ENCODE results near the gene IL3.

Gene IL3

GRCh38 chr5:132050661-132051552, 9.5 kb upstream of the IL3 start:
- TF ChIP-seq CREB1 (IDR thresholded peaks at IDR 0.05; ENCODE audit: low read depth), result no peak
- no peak for TF ChIP-seq ZBTB7A (IDR thresholded peaks at IDR 0.05; ENCODE audit: low read depth)
- TF ChIP-seq CEBPB (IDR thresholded peaks at IDR 0.05), result no peak

DNA sequence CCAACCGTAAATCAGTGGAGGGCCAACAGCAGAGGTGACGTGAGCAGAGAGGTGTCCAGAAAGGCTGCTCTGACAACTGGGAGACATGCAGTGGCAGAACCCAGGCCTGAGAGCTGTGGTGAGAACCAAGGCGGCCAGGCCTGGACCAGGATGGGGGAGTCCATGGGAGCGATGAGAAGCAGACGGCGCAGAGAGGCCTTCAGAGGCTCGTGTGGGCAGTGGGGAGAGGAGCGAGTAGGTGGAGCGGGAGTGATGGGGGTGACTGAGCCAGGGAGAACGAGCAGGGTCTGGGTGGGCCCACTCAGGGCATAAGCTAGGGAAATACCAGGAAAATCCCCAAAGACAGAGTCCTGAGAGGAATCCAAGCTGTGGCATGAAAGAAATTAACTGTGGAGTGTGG, 7.9 kb upstream of the IL3 start:
- TF ChIP-seq TCF12 (IDR thresholded peaks at IDR 0.05; ENCODE audit: low read depth) (no peak), REST (IDR thresholded peaks at IDR 0.05; ENCODE audit: low read depth) (no peak), TAF1 (IDR thresholded peaks at IDR 0.05; ENCODE audit: low read depth) (no peak), YY1 (IDR thresholded peaks at IDR 0.05; ENCODE audit: low read depth) (no peak)
- TF ChIP-seq, protein P1, sequence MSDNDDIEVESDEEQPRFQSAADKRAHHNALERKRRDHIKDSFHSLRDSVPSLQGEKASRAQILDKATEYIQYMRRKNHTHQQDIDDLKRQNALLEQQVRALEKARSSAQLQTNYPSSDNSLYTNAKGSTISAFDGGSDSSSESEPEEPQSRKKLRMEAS (IDR thresholded peaks at IDR 0.05), result no peak

- no peak for TF ChIP-seq REST (IDR thresholded peaks at IDR 0.05; ENCODE audit: low read depth)
- TF ChIP-seq TCF12 (IDR thresholded peaks at IDR 0.05; ENCODE audit: low read depth), result no peak
- TF ChIP-seq YY1 (IDR thresholded peaks at IDR 0.05; ENCODE audit: low read depth), result no peak
- no peak for TF ChIP-seq EP300 (IDR thresholded peaks at IDR 0.05; ENCODE audit: borderline replicate concordance)
- no peak for TF ChIP-seq TEAD4 (IDR thresholded peaks at IDR 0.05)
- TF ChIP-seq RAD21 (IDR thresholded peaks at IDR 0.05; ENCODE audit: low read depth), result no peak
- TF ChIP-seq NFIC (IDR thresholded peaks at IDR 0.05), result no peak
- no peak for TF ChIP-seq ZBTB7A (IDR thresholded peaks at IDR 0.05; ENCODE audit: low read depth)
- TF ChIP-seq CREB1 (IDR thresholded peaks at IDR 0.05; ENCODE audit: low read depth), result no peak
- no peak for TF ChIP-seq EGR1 (IDR thresholded peaks at IDR 0.05)
- no peak for TF ChIP-seq FOXM1 (IDR thresholded peaks at IDR 0.05; ENCODE audit: borderline replicate concordance, low read depth)
- no peak for TF ChIP-seq TAF1 (IDR thresholded peaks at IDR 0.05; ENCODE audit: low read depth)
- no peak for TF ChIP-seq CEBPB (IDR thresholded peaks at IDR 0.05)
- TF ChIP-seq, protein P1 (IDR thresholded peaks at IDR 0.05), result no peak
- TF ChIP-seq, protein P2, sequence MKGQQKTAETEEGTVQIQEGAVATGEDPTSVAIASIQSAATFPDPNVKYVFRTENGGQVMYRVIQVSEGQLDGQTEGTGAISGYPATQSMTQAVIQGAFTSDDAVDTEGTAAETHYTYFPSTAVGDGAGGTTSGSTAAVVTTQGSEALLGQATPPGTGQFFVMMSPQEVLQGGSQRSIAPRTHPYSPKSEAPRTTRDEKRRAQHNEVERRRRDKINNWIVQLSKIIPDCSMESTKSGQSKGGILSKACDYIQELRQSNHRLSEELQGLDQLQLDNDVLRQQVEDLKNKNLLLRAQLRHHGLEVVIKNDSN (IDR thresholded peaks at IDR 0.05), result no peak
Observed at GRCh38 chr5:132053483-132053882, 7.0 kb upstream of the IL3 start.

DNA sequence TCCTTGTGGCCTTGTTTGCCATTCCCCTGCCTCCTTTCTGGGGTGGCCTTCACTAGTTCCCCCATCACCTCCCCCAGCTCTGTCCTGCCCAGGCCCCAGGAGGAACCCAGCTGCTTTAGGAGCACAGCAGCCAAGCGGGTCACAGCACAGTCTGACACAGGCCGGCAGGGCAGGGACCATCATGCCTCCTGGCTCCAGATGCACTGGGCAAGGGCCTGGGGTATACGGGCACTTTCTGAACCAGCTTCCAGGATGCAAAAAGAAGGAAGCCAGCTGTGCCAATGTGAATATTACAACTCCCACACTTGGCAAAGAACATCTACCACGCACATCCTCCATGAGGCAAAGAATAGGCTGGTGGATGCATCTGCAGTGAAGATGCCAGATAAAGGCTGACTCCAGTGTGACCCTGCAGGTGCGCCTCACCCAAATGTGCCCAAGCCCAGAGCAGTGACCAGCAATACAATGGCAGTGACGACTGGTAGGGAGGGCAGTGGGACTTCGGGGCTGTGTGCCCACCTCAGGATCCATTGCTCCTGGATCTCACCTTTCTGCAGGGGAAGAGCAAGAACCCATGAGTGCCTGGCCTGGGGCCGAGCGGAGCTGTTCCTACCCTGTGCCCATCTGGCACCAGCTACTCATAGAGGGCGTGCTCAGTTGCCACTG, 6.3 kb upstream of the IL3 start:
- TF ChIP-seq ZBTB7A (IDR thresholded peaks at IDR 0.05; ENCODE audit: low read depth), result no peak
- TF ChIP-seq REST (IDR thresholded peaks at IDR 0.05; ENCODE audit: low read depth), result no peak
- TF ChIP-seq, protein P1 (IDR thresholded peaks at IDR 0.05), result no peak
- TF ChIP-seq YY1 (IDR thresholded peaks at IDR 0.05; ENCODE audit: low read depth), result no peak
- TF ChIP-seq EGR1 (IDR thresholded peaks at IDR 0.05), result no peak
- TF ChIP-seq, protein P2 (IDR thresholded peaks at IDR 0.05), result no peak
- TF ChIP-seq CEBPB (IDR thresholded peaks at IDR 0.05), result no peak
- TF ChIP-seq NFIC (IDR thresholded peaks at IDR 0.05), result no peak
- no peak for TF ChIP-seq TCF12 (IDR thresholded peaks at IDR 0.05; ENCODE audit: low read depth)
- no peak for TF ChIP-seq TAF1 (IDR thresholded peaks at IDR 0.05; ENCODE audit: low read depth)
- TF ChIP-seq CREB1 (IDR thresholded peaks at IDR 0.05; ENCODE audit: low read depth), result no peak
- TF ChIP-seq TEAD4 (IDR thresholded peaks at IDR 0.05), result no peak
- no peak for TF ChIP-seq FOXM1 (IDR thresholded peaks at IDR 0.05; ENCODE audit: borderline replicate concordance, low read depth)
- TF ChIP-seq RAD21 (IDR thresholded peaks at IDR 0.05; ENCODE audit: low read depth), result no peak
- no peak for TF ChIP-seq EP300 (IDR thresholded peaks at IDR 0.05; ENCODE audit: borderline replicate concordance)

Data from Ishikawa (cell line).